Sigmoid colon (tissue), 3 donors: ENCODE measurements around the gene ZNF576.

ENCODE experiments used
- CTCF ChIP-seq, 4 experiments: fragments of 450-650 bp in 3 of 4; fragments of 200-600 bp in 1 of 4; IDR thresholded peaks; one replicate each; pipeline ENCODE4 v1.5.1; 2016 to 2019; ENCODE audit warnings: antibody characterized with exemption in 4 of 4, mild to moderate bottlenecking in 3 of 4, moderate library complexity in 2 of 4
- POLR2A ChIP-seq, 2 donors: fragments of 450-650 bp; IDR thresholded peaks; one replicate each; pipeline ENCODE4 v1.6.1; 2016; ENCODE audit warnings: antibody characterized with exemption in 2 of 2, mild to moderate bottlenecking in 2 of 2, moderate library complexity in 2 of 2

- TF ChIP-seq CTCF (IDR thresholded peaks at IDR 0.05): no peak
- TF ChIP-seq POLR2A (IDR thresholded peaks at IDR 0.05): no peak
These were observed 43.4 kb downstream of the ZNF576 start, which contains the start of gene CADM4 for GRCh38 chr19:43639519-43640423.
